RWPE2 (cell line): ENCODE measurements around the gene WFDC1.

ENCODE experiments used
- ATAC-seq: fragments of 200-7000 bp; cut with Tn5 transposase; 3 replicates; pipeline ENCODE4 v1.9.1; 2021; ENCODE audit warnings: low read depth
- DNase-seq: peaks from one replicate; pipeline ENCODE4 v3.0.0-alpha.2; 2020; ENCODE audit warnings: low spot score
- H3K27ac ChIP-seq: fragments of 450-650 bp; 2 replicates; pipeline ENCODE4 v1.5.1; 2017; ENCODE audit warnings: mild to moderate bottlenecking; ENCODE audit not compliant: poor library complexity, severe bottlenecking
- H3K27me3 ChIP-seq: fragments of 250-450 bp; sonication (Bioruptor Pico); 2 replicates; pipeline ENCODE4 v1.5.1; 2021; ENCODE audit warnings: mild to moderate bottlenecking, moderate library complexity; ENCODE audit not compliant: insufficient read depth, poor library complexity, severe bottlenecking
- H3K36me3 ChIP-seq: fragments of 250-450 bp; sonication (Bioruptor Pico); 2 replicates; pipeline ENCODE4 v1.5.1; 2020; ENCODE audit warnings: low read depth, mild to moderate bottlenecking, moderate library complexity
- H3K4me1 ChIP-seq: fragments of 250-450 bp; sonication (Bioruptor Pico); 2 replicates; pipeline ENCODE4 v1.5.1; 2021; ENCODE audit warnings: mild to moderate bottlenecking, moderate library complexity; ENCODE audit not compliant: insufficient read depth, poor library complexity, severe bottlenecking
- H3K4me3 ChIP-seq: fragments of 250-450 bp; sonication (Bioruptor Pico); 2 replicates; pipeline ENCODE4 v1.5.1; 2021; ENCODE audit warnings: mild to moderate bottlenecking, moderate library complexity; ENCODE audit not compliant: severe bottlenecking
- H3K9me3 ChIP-seq: fragments of 250-450 bp; sonication (Bioruptor Pico); 2 replicates; pipeline ENCODE4 v1.5.1; 2021; ENCODE audit warnings: mild to moderate bottlenecking, moderate library complexity; ENCODE audit not compliant: severe bottlenecking
- CTCF ChIP-seq: fragments of 450-650 bp; IDR thresholded peaks from one replicate; pipeline ENCODE4 v1.5.1; 2017; ENCODE audit warnings: mild to moderate bottlenecking, moderate library complexity; ENCODE audit not compliant: poor library complexity, severe bottlenecking

Gene WFDC1

GRCh38 chr16:84288902-84289301 is 5.8 kb upstream of the WFDC1 start:
- TF ChIP-seq CTCF, result no peak
- ATAC-seq (no peak), DNase-seq (no peak)
- Histone ChIP-seq H3K27me3 (peaks cover under 1% of the 10 kb centered on the region), H3K9me3 (no peaks in the 10 kb centered on the region), H3K27ac (no peak overlapping the region), H3K4me3 (no peak overlapping the region), H3K4me1 (no peaks in the 10 kb centered on the region), H3K36me3 (no peaks in the 10 kb centered on the region)

- H3K4me3 ChIP-seq, result no peak overlapping the region
- ATAC-seq, result no peak
These were observed 3.5 kb upstream of the WFDC1 start for GRCh38 chr16:84291226-84291625.

GRCh38 chr16:84292011-84292410 is 2.7 kb upstream of the WFDC1 start:
- peaks cover 28% of the 10 kb centered on the region for H3K27me3 ChIP-seq
- no peak for TF ChIP-seq CTCF
- ATAC-seq (peak; percentile 66; the same call in 2 of the 3 replicates), DNase-seq (no peak)
- H3K4me1 ChIP-seq, result no peaks in the 10 kb centered on the region
- H3K27ac ChIP-seq, result no peak overlapping the region
- no peaks in the 10 kb centered on the region for H3K36me3 ChIP-seq
- H3K9me3 ChIP-seq, result no peaks in the 10 kb centered on the region
- H3K4me3 ChIP-seq, result no peak overlapping the region

More at GRCh38 chr16:84291226-84291625, 3.5 kb upstream of the WFDC1 start:
- H3K4me1 ChIP-seq, result no peaks in the 10 kb centered on the region
- no peak overlapping the region for H3K27ac ChIP-seq
- DNase-seq, result no peak
- H3K36me3 ChIP-seq, result no peaks in the 10 kb centered on the region
- H3K27me3 ChIP-seq, result peaks cover 24% of the 10 kb centered on the region
- TF ChIP-seq CTCF, result no peak
- H3K9me3 ChIP-seq, result no peaks in the 10 kb centered on the region

- no peak for TF ChIP-seq CTCF
- Histone ChIP-seq H3K36me3 (no peaks in the 10 kb centered on the region), H3K4me3 (no peak overlapping the region), H3K9me3 (no peaks in the 10 kb centered on the region), H3K27me3 (peaks cover 28% of the 10 kb centered on the region), H3K27ac (no peak overlapping the region), H3K4me1 (no peaks in the 10 kb centered on the region)
- ATAC-seq (no peak), DNase-seq (no peak)
These were observed 1.3 kb upstream of the WFDC1 start for GRCh38 chr16:84293406-84293805.

GRCh38 chr16:84294117-84294516 is 561 bp upstream of the WFDC1 start:
- no peak for ATAC-seq
- no peak for DNase-seq
- Histone ChIP-seq H3K27ac (no peak overlapping the region), H3K9me3 (no peaks in the 10 kb centered on the region), H3K36me3 (no peaks in the 10 kb centered on the region), H3K4me3 (no peak overlapping the region), H3K27me3 (peaks cover 28% of the 10 kb centered on the region), H3K4me1 (no peaks in the 10 kb centered on the region)
- no peak for TF ChIP-seq CTCF
